ENCODE measurements around the gene TNS1. TPM values are rescaled to one million over a fixed set of nuclear protein-coding genes. Genes with fewer than 3 reads are reported as not detected.

The TNS1 gene
- total RNA-seq, 1 experiment from 2014 or later, result 6.2 TPM

DNA sequence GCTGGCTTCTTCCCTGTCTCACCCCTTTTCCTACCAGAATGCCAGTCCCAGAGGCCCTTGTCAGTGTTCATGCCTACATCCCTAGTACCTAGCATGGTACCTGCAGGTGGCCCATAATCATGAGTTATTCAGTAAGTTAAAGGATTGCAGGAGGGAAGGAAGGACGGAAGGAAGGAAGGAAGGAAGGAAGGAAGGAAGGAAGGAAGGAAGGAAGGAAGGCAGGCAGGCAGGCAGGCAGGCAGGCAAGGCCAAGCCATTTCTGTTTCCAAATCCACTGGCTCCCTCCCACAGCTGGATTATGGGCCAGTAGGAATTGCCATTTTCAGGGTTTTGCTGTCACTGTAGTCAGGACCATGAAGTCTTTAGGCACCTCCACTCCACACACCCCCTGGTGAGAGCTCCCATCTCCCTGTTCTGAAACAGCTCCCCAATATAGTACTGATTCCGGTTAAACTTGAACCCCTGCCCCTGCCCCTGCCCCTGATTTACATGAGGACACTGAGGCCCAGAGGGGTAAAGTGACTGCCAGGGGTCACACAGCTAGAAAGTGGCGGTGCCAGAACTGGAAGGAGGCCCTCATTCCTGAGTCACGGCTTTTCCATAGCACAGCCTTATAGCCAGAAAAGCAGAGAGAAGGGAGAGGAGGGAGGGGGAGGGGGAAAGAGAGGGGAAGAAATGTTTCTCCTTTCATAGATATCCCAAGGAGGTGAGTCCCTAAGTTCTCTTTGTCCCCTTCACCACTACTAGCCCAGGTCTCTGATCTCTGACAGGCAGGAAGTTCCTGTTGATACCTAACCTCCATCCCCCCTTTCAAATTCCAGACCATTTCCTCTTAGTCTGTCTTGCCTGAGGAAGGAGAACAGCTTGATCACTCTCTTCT, 12.2 kb upstream of the TNS1 start (continued):
- TF ChIP-seq, protein P1, sequence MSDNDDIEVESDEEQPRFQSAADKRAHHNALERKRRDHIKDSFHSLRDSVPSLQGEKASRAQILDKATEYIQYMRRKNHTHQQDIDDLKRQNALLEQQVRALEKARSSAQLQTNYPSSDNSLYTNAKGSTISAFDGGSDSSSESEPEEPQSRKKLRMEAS (IDR thresholded peaks at IDR 0.05), result no peak

DNA sequence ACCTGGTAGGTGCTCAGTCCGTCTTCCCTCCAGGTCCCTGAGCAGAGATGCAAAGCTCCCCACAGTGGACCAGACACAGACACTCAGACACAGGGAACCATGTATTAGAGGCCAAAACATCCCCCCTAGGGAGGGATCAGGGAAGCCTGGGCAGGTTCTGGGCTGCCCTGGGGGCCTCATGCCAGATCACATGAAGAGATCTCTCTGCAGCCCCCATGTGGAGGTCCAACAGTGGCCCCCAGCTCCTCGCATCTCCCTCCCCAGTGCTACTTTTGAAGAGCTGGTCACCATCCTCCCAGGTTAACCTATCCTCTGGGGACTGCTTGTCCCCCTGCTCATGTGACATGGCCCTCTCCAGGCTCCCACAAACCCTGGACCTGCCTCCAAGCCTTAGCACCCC, 10.5 kb upstream of the TNS1 start:
- ATAC-seq, result no peak
- H3K27me3 ChIP-seq (ENCODE audit: insufficient read depth, low read length), result no peaks in the 10 kb centered on the region

More for the DNA sequence above, 10.5 kb upstream of the TNS1 start:
- H3K9me2 ChIP-seq (ENCODE audit: insufficient read depth), result no peaks in the 10 kb centered on the region
- H3K9me3 ChIP-seq (ENCODE audit: control insufficient read depth in 1 of 2, insufficient read depth in 1 of 2, low read depth in 1 of 2, low read length in 2 of 2), result no peaks in the 10 kb centered on the region
- H4K20me1 ChIP-seq (ENCODE audit: insufficient read depth), result no peaks in the 10 kb centered on the region
- H3K4me3 ChIP-seq (replicated peaks in 1 of 2; ENCODE audit: low read depth in 1 of 2, low read length in 2 of 2), result no peak overlapping the region
- H3K36me3 ChIP-seq (ENCODE audit: control insufficient read depth in 1 of 2, insufficient read depth in 2 of 2, low read length in 2 of 2), result no peaks in the 10 kb centered on the region
- DNase-seq (ENCODE audit: low read depth, low spot score), result no peak
- H3K4me1 ChIP-seq (ENCODE audit: control insufficient read depth in 1 of 2, insufficient read depth in 2 of 2, low read length in 2 of 2), result peaks cover 6 to 17% of the 10 kb centered on the region in 2 experiments; a peak in 3 of 4 replicates
- POLR2A ChIA-PET, result no interaction called here
- CTCF ChIA-PET, result no interaction called here
- H2AFZ ChIP-seq (ENCODE audit: low read depth, low read length, poor library complexity, severe bottlenecking), result no peak overlapping the region
- RAD21 ChIA-PET (ENCODE audit: low non-redundant PET in 1 of 2, low total read pairs in 2 of 2, uncharacterized antibody in 2 of 2, unreplicated experiment in 2 of 2), result no interaction called here
- H3K9ac ChIP-seq (ENCODE audit: low read length), result no peak overlapping the region
- H3K27ac ChIP-seq (ENCODE audit: low read depth, low read length), result no peak overlapping the region
- intact Hi-C loops (cut with micrococcal nuclease), result no loop called here
- TF ChIP-seq CEBPB (IDR thresholded peaks at IDR 0.05; ENCODE audit: low read depth) (no peak), EGR1 (IDR thresholded peaks at IDR 0.05; ENCODE audit: low read depth) (no peak), YY1 (IDR thresholded peaks at IDR 0.05; ENCODE audit: extremely low read depth, insufficient replicate concordance, low read depth, low read length) (no peak), EZH2phosphoT487 (IDR thresholded peaks at IDR 0.05; ENCODE audit: borderline replicate concordance) (no peak), ELF1 (IDR thresholded peaks at IDR 0.05; ENCODE audit: borderline replicate concordance, low read depth) (no peak), CBX3 (IDR thresholded peaks at IDR 0.05; ENCODE audit: low read depth) (no peak), ZNF274 (IDR thresholded peaks at IDR 0.05; ENCODE audit: low read depth, low read length) (no peak), RAD21 (IDR thresholded peaks at IDR 0.05; ENCODE audit: low read depth) (no peak), FOSL1 (IDR thresholded peaks at IDR 0.05; ENCODE audit: low read depth) (no peak), SIN3A (IDR thresholded peaks at IDR 0.05; ENCODE audit: low read depth) (no peak), SP1 (IDR thresholded peaks at IDR 0.05; ENCODE audit: low read depth) (no peak)
- TF ChIP-seq, protein P2, sequence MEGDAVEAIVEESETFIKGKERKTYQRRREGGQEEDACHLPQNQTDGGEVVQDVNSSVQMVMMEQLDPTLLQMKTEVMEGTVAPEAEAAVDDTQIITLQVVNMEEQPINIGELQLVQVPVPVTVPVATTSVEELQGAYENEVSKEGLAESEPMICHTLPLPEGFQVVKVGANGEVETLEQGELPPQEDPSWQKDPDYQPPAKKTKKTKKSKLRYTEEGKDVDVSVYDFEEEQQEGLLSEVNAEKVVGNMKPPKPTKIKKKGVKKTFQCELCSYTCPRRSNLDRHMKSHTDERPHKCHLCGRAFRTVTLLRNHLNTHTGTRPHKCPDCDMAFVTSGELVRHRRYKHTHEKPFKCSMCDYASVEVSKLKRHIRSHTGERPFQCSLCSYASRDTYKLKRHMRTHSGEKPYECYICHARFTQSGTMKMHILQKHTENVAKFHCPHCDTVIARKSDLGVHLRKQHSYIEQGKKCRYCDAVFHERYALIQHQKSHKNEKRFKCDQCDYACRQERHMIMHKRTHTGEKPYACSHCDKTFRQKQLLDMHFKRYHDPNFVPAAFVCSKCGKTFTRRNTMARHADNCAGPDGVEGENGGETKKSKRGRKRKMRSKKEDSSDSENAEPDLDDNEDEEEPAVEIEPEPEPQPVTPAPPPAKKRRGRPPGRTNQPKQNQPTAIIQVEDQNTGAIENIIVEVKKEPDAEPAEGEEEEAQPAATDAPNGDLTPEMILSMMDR (IDR thresholded peaks at IDR 0.05 in 2 of 3, conservative IDR thresholded peaks at IDR 0.05 in 1 of 3; ENCODE audit: borderline replicate concordance in 1 of 3, insufficient read depth in 1 of 3, low read depth in 2 of 3, low read length in 2 of 3), result no peak
- TF ChIP-seq, protein P3, sequence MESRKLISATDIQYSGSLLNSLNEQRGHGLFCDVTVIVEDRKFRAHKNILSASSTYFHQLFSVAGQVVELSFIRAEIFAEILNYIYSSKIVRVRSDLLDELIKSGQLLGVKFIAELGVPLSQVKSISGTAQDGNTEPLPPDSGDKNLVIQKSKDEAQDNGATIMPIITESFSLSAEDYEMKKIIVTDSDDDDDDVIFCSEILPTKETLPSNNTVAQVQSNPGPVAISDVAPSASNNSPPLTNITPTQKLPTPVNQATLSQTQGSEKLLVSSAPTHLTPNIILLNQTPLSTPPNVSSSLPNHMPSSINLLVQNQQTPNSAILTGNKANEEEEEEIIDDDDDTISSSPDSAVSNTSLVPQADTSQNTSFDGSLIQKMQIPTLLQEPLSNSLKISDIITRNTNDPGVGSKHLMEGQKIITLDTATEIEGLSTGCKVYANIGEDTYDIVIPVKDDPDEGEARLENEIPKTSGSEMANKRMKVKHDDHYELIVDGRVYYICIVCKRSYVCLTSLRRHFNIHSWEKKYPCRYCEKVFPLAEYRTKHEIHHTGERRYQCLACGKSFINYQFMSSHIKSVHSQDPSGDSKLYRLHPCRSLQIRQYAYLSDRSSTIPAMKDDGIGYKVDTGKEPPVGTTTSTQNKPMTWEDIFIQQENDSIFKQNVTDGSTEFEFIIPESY (IDR thresholded peaks at IDR 0.05; ENCODE audit: extremely low read depth, insufficient replicate concordance, low read length), result no peak
- TF ChIP-seq, protein P1 (IDR thresholded peaks at IDR 0.05), result no peak
- no TSS peak for BruUV-seq (replicated peaks)
- no peaks in the 10 kb centered on the region for H3K79me2 ChIP-seq (ENCODE audit: insufficient read depth, low read length)
- H3K4me2 ChIP-seq (ENCODE audit: low read length), result no peak overlapping the region

All from HCT116 (cell line).